ENCODE data around the gene LEFTY2.
"Not testable (repeated sequence)": the region's sequence is repeated elsewhere in the genome, so short reads cannot be mapped to it uniquely, and the experiment has no call there.

Gene LEFTY2, protein sequence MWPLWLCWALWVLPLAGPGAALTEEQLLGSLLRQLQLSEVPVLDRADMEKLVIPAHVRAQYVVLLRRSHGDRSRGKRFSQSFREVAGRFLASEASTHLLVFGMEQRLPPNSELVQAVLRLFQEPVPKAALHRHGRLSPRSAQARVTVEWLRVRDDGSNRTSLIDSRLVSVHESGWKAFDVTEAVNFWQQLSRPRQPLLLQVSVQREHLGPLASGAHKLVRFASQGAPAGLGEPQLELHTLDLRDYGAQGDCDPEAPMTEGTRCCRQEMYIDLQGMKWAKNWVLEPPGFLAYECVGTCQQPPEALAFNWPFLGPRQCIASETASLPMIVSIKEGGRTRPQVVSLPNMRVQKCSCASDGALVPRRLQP

DNA sequence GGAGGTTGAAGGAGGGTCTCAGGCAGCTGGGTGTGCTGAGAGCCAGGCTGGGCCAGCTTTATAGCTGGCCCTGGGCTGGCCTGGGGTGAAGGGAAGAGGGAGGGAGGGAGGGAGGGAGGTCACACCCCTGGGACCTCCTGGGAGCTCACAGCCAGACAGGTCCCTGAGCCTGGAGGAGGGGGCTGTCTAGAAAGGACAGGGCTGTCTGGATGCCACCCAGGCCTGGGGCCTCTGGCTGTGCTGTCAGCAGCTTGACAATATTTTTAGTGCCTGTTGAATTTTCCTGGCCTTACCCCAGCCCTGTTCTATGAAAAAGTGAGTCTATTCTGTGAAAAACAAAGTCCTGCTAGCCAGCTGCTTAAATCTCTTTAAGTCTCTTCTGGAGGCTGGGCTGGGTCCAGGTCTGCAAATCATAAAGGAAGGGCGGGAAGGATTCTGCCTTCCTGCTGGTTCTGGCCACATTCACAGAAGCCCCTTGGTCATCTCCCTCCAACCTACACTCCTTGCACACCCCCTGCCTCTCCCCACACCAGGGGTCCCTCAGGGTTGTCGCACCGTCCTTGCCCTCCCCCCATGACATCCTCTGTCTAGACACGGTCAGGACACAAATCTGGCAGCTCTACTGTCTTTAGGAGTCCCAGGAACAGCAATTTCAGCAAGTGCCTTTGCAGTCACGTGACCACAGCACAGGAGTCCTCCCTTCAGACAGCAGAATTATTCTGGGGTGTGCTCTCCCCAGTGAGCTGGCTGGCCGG lies at the start of gene LEFTY2:
TSS of gene LEFTY2 (minus strand) at position 34 of the 755 bp plus-strand sequence. CDS start 80 bp downstream, outside the sequence.
- H3K27ac ChIP-seq = peak within 1 kb of the TSS in 2 of 21 experiments; percentile 25 to 63

DNA sequence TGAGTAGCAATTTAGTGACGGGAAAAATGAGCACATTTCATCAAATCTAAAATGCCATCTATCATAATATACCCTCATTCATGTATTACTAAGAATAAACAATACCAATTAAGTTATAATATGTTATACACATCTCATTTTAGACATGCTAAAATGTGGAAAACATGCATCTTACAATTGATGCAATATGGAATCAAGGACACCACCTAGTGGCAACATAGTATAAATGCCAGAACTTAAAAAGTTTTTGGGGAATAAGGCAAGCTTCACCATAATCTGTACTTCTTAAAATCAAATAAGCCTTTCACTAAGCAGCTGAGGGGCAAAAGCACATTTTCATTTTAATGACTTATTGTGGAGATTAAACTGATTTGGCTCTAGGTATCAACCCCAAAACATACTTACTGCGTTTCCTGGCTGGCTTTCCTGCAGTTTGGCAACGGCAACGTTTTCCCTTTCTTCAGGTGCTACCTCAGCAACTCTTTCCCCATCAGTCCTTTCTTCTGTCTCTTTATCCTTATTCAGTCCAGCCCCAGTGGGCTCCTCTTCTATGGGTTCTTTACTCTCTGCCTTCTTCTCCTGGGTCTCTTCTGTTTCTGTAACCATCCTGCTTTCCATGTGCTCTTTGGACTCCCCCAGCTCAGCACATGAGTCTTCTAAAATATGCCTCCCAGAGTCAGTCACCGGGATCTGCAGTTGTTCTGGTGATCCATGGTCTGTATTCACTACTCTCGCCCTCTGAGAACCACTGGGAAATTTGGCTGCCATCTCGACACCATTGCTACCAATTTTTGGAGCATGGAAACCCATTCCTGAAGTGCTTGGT lies 46.7 kb upstream of the LEFTY2 start:
- H3K4me3 ChIP-seq = no peak overlapping the region
- H3K27ac ChIP-seq = no peak overlapping the region

More for the DNA sequence above, at the start of gene LEFTY2:
- H3K4me3 ChIP-seq = no peak within 1 kb of the TSS

DNA sequence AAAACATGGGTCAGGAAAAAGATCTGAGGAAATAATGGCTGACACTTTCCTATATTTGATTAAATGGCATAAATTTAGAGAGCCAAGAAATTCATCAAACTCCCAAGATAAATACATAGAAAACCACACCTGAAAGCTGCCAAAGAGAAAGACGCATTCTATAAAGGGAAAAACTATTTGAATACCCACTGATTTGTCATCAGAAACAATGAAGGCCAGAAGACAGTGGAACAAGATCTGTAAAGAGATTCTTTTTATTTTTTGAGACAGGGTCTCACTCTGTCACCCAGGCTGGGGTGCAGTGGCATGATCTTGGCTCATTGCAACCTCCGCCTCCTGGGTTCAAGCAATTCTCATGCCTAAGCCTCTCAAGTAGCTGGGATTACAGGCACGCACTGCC lies 40.7 kb upstream of the LEFTY2 start:
- H3K4me3 ChIP-seq = no peak overlapping the region
- H3K27ac ChIP-seq = no peak overlapping the region

DNA sequence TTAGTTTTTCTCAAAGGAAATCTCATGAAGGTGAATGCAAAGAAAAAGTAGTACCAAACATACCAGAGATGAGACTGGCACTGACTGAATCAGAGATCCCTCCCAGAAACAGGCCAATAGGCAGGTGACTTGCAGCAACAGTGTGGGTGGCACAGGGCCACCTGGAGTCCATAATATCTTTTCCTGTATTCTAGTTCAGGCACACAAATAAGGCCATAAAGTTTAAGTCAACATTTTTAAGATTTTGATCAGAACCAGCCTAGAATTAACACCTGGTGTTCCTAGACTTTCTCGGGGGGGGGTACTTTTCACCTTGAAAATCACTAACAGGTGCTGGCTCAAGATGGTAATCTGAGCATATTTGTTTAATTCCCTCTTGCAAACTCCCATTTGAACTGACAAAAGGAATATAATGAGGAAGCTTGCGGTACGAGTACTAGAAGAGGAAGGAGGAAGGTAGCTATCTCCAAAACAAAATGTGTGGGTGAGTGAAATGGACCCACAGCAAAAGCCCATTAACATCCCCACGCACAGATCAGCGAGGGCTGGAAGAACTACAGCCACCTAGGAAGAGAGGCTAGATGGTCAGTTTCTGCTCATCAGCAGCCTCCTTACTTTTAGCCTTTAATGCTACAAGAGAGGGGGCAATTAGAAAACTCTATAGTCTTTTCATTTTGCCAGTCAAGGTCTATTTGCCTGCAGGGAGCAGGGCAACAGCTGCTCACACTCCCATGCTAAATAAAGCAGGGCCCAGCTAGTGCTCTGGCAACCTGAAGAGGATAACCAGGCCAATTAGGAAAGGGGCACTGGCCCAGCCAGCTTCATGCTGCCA lies 39.2 kb upstream of the LEFTY2 start:
- H3K27ac ChIP-seq = no peak overlapping the region
- H3K4me3 ChIP-seq = no peak overlapping the region

DNA sequence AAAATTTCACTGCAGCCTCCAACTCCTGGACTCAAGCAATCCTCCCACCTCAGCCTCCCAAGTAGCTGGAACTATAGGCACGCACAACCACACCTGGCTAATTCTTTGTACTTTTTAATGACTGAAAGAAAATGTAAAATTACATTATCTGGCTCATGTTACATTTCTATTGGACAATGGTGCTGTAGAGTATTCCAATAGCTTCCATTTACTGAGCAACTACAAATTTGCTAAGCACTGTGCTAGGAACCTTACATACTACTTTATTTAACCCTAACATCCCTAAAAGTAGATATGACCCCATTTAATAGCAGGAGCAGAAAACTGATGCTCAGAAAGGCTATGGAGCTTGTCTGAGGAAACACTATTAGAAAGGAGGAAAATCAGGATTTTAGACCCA lies 38.4 kb upstream of the LEFTY2 start:
- Histone ChIP-seq H3K27ac (no peak overlapping the region), H3K4me3 (no peak overlapping the region)

DNA sequence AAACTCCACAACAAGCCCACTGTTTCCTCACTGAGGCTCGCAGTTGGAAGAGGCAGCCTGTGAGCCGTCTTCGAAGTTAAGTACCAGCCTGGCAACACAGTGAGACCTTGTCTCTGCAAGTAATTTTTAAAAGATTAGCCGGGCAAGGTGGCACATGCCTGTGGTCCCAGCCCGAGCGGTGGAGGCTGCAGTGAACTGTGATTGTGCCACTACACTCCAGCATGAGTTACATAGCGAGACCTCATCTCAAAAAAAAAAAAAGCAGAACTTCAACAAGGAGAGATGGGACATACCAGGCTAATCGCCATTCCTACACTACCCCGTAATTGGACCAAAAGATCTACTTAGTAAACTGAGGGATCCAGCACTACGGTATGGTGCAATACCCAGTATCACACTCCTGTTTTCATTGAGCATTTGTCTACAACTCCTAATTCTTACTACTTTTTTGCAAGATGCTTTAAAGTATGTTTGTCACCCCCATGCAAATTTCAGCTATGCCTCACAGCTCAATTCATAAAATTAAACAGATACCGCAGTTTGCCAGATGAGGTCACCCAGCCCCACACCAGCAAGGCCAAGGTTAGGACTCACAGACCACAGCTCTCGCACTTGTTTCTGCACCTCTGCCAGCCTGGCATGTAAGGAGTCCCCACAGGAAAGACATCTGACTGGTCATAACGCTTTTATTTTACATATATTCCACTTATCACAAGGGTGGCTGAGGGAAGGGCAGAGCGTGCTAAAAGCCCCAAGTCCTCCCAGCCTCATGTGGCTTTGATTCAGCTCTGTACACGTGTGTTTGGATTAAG lies 37.1 kb upstream of the LEFTY2 start:
- Histone ChIP-seq H3K4me3 (no peak overlapping the region), H3K27ac (no peak overlapping the region)

DNA sequence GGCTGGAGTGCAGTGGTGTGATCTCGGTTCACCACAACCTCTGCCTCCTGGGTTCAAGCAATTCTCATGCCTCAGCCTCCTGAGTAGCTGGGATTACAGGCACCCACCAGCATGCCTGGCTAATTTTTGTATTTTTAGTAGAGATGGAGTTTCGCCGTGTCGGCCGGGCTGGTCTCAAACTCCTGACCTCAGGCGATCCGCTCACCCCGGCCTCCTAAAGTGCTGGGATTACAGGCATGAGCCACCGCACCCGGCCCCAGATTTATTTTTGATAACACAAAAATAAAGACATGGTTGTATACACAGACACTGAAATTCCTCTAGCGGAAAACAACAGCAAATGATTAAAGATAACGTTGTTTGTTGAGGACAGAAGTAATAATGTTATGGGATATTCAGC lies 34.1 kb upstream of the LEFTY2 start:
- not testable (repeated sequence) for H3K4me3 ChIP-seq

DNA sequence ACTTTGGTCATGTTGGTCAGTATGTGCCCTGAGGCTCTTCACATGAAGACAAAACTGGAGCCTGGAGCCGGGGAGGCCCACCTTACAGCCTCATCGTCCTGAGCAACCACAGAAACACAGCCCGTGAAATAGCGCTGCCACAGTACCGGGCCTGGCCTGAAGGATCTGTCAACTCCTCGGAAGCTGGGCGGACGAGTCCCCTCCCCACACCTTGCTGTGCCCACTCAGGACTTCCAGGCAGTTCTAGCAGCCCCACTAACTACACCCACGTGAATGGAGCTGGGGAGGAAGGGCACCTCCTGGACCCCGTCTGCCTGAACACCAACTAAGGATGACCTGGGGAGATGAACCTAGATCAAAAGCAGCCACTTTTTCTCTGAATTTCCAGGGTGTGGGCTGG lies 33.4 kb upstream of the LEFTY2 start:
- no peak overlapping the region for H3K4me3 ChIP-seq
- no peak overlapping the region for H3K27ac ChIP-seq

More for the DNA sequence above, 34.1 kb upstream of the LEFTY2 start:
- not testable (repeated sequence) for H3K27ac ChIP-seq

DNA sequence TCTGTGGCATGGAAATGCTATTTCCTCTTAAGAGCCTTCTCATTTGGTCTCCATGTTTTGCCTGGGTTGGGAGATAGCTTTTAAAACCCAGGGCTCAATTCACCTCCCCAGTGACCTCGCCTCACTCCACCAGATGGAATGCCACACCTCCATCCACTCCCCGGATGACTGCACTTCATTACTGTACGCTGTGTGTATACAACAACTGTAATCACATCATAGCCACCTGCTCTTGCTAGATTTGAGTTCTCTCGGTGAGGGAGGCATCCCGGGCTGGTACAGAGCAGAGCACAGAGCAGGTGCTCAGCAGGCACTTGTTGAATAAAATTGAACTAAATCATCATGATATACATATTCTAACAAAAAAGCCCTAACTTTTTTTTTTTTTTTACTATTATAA lies 32.1 kb upstream of the LEFTY2 start:
- no peak overlapping the region for H3K4me3 ChIP-seq
- no peak overlapping the region for H3K27ac ChIP-seq

DNA sequence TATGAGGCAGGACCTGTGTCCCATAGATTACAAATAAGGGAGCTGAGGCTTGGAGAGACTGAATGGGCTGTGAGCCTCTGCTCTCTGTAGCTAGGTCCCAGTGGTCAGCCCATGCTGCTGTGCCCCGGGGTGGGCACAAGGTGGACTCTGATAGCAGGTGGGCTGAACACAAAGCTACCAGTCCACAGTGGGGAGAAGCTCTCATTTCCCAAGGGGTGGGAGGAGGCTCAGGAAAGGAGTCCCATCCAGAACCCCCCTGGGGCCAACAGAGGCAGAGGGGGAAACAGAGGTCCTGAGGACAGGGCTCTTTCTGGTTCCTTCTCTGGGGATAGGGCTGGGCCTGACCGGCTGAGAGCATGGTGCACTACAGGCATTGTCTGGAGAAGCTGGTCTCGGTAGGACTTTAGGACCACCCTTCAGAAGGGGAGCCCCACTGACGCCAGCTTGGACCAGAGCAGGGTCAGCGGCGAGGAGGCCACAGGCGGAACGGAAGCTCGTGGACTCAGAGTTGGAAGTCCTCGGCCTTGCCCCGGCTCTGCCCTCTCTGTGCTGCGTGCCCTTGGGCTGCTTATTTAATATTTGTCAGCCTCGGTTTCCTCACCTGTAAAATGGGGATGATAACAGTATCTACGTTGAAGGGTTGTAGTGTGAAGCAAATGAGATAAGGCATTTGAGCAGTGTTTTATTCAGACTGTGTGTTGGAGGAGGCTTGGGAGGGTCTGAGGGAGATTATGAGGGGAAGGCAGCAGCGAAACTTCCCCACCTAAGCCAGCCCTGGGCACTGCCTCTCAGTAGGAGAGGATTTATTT lies 31.5 kb upstream of the LEFTY2 start:
- H3K27ac ChIP-seq = no peak overlapping the region
- H3K4me3 ChIP-seq = no peak overlapping the region

DNA sequence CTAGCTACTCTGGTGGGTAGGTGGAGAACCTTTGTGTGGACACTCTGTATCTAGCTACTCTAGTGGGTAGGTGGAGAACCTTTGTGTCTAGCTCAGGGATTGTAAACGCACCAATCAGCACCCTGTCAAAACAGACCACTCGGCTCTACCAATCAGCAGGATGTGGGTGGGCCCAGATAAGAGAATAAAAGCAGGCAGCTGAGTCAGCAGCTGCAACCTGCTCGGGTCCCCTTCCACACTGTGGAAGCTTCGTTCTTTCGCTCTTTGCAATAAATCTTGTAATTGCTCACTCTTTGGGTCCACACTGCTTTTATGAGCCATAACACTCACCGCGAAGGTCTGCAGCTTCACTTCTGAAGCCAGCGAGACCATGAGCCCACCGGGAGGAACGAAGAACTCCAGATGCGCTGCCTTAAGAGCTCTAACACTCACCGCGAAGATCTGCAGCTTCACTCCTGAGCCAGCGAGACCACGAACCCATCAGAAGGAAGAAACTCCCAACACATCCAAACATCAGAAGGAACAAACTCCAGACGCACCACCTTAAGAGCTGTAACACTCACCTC lies 29.7 kb upstream of the LEFTY2 start:
- not testable (repeated sequence) for H3K27ac ChIP-seq, H3K4me3 ChIP-seq

DNA sequence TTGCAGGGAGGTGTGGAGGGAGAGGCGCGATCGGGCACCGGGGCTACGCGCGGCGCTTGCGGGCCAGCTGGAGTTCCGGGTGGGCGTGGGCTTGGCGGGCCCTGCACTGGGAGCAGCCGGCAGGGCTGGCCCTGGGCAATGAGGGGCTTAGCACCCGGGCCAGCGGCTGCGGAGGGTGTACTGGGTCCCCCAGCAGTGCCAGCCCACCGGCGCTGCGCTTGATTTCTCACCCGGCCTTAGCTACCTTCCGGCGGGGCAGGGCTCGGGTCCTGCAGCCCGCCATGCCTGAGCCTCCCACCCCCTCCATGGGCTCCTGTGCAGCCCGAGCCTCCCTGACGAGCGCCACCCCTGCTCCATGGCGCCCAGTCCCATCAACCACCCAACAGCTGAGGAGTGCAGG lies 28.7 kb upstream of the LEFTY2 start:
- H3K4me3 ChIP-seq, H3K27ac ChIP-seq: not testable (repeated sequence)

DNA sequence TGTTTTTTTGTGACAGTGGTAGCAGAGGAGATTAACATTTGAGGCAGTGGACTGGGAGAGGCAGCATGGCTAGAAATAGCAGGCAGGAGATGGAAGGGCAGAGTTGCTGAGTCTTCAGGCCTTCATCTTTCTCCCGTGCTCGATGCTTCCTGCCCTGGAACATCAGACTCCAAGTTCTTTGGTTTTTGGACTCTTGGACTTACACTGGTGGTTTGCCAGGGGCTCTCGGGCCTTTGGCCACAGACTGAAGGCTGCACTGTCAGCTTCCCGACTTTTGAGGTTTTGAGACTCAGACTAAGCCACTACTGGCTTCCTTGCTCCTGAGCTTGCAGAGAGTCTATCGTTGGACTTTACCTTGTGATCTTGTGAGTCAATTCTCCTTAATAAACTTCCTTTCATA lies 24.2 kb upstream of the LEFTY2 start:
- no peak overlapping the region for H3K4me3 ChIP-seq
- no peak overlapping the region for H3K27ac ChIP-seq

DNA sequence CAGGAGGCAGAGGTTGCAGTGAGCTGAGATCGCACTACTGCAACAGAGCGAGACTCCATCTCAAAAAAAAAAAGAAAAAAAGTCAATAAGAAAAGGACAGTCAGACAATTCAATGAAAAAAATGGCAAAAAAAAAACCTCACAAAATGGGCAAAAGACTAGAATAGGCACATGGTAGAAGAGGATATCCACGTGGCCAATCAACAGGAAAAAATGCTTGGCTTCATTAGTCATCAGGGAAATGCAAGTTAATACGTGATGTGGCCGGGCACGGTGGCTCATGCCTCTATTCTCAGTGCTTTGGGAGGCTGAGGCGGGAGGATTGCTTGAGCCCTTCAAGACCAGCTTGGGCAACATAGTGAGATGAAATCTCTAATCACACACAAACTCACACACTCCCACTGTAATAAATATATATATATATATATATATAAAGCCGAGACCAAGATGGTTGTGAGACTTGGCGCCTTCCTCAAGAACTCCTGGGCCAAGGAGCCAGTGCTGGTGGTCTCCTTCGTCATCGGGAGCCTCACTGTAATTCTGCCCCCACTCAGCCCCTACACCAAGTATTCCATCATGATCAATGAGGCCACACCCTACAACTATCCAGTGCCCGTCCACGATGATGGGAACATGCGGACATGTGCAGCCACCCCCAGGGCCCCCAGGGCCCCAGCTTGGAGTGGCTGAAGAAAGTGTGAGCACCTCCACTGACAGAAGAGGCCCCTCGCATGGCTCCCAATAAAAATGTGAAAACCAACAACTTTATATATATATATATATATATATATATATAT lies 22.9 kb upstream of the LEFTY2 start:
- no peak overlapping the region for H3K27ac ChIP-seq
- no peak overlapping the region for H3K4me3 ChIP-seq

DNA sequence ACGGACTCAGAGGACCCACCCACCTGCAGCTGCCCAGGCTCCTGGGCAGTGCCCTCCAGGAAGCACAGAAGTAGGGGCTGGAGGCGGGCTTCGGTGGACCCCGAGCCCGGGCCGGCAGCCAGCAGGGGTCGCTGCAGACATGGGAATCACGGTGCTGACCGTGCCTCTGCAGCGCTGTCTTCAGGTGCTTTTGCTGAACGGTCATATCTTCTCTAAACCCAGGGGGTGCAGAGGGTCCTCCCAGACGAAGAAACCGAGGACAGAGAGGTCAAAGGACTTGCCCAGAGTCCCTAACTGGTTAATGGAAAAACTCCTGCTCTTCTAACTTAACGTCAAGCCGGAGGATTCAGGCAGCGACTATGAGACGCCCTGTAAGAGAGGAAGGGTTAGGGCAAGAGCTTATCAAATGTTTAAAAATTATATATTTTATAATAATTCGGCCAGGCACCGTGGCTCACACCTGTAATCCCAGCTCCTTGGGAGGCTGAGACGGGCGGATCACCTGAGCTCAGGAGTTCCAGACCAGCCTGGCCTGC lies 21.5 kb upstream of the LEFTY2 start:
- H3K4me3 ChIP-seq = no peak overlapping the region
- no peak overlapping the region for H3K27ac ChIP-seq

DNA sequence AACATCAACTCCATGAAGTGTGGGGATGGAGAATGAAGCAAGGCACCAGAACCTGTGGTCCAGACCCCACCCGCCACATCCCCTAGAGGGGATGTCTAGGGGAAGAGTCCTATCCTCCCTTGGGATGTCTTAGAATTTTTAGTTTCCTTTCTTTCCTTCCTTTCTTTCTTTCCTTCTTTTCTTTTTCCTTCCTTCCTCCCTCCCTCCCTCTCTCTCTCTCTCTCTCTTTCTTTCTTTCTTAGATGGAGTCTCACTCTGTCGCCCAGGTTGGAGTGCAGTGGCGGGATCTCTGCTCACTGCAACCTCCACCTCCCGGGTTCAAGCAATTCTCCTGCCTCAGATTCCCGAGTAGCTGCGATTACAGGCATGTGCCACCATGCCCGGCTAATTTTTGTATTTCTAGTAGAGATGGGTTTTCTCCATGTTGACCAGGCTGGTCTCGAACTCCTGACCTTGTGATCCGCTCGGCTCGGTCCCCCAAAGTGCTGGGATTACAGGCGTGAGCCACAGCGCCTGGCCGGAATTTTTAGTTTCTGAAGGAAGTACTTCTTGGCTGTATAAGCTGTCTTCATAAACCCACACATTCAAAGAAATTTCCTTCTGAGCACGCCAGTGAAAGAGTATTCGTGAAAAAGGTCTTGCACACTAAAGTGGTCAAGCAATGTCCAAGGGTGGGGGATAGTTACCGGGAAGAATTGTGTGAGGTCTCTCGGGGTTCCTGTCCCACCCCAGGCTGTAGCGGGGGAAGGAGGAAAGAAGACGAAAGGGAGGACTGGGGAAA lies 20.8 kb upstream of the LEFTY2 start:
- H3K27ac ChIP-seq = no peak overlapping the region
- H3K4me3 ChIP-seq = no peak overlapping the region
